Ecto neural progenitor cell (in vitro differentiated cells): ENCODE measurements around the gene SLC27A5.
A peak's percentile ranks its signal among the peaks of the same experiment; 100 is the strongest.
"Not testable (repeated sequence)": the region's sequence is repeated elsewhere in the genome, so short reads cannot be mapped to it uniquely, and the experiment has no call there.

Source experiments
- DNase-seq: peaks from one replicate; pipeline ENCODE4 v3.0.0-alpha.2; 2018; ENCODE audit warnings: low spot score

SLC27A5 gene

GRCh38 chr19:58497634-58498170 lies 14.1 kb downstream of the SLC27A5 start:
- peak; percentile 39 for DNase-seq

- DNase-seq, result no peak
Measured at GRCh38 chr19:58492265-58492664, 19.5 kb downstream of the SLC27A5 start.

DNA sequence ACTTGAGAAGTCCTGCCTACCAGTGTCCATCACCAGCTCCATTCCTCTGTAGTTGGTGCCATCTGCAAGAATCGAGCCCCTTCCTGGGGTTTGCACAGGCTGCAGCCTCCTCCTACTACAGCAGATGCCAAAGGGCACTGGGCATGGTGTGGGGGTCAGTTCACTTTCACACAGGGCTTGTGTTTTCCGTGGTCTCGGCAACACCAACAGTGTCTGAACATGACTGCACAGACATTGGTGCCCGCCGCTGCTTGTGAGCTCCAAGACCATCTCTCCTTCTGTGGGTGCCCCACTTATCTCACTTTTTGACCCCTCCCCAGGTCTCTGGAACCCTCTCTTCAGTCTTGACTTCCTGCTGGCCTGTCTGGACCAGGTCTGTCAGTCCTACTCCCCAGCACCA lies 20.4 kb downstream of the SLC27A5 start:
- DNase-seq, result no peak

- DNase-seq, result not testable (repeated sequence)
Measured at GRCh38 chr19:58484349-58484748, 27.4 kb downstream of the SLC27A5 start.

- DNase-seq, result no peak
Measured at GRCh38 chr19:58483776-58484175, 28.0 kb downstream of the SLC27A5 start.

GRCh38 chr19:58482372-58482771 lies 29.4 kb downstream of the SLC27A5 start:
- no peak for DNase-seq

DNA sequence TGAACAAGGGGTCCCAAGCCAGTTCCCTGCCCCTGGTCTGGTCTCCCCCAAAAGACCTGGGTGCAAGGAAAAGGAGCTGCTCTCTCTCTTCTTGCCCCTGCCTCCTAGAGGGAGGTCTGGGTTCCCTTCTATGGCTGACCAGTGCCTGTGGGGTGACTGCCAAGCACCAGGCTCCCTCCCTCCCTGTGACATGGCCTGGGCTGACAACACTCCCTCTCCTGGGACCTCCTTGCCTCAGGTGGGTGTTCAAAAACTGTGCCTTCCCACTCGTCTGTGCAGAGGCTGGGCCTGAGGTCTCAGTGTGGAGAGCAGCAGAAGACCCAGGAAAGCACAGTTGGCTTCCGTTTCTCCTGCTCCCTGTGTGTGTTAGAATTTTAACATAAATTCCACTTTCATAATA lies 31.0 kb downstream of the SLC27A5 start:
- no peak for DNase-seq

DNA sequence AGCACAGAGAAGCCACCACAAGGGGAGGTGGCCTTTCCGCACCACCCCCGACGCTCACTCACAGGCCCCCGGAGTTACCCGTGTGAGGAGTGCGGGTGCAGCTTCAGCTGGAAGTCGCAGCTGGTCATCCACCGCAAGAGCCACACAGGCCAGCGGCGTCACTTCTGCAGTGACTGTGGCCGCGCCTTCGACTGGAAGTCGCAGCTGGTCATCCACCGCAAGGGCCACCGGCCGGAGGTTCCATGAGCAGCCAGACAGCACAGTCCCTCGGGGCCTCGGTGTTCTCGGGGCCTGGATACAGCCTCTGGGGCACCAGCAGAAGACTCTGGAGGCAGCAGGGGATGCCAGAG lies 31.3 kb downstream of the SLC27A5 start:
- no peak for DNase-seq

GRCh38 chr19:58479736-58480480 lies 31.9 kb downstream of the SLC27A5 start:
- DNase-seq, result no peak

- no peak for DNase-seq
Measured at GRCh38 chr19:58479303-58479702, 32.5 kb downstream of the SLC27A5 start.

DNA sequence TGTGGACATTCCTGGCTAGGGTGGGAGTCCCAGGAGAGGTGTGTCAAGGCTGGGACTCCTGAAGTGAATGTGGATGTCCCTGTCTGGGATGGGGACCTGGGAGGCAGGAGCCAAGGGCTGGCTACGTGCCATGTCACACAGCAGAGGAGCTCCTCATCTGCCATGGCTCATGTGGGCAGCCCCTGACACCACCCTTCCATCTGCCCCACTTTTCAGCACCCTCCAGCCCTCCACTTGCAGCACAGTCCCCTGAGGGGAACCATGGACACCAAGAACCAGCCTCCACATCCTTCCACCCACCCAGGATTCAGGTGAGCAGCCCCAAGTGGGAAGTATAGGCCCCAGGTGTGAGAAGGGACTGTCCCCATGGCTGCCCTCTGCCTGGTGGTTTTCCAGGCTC lies 33.9 kb downstream of the SLC27A5 start:
- DNase-seq, result no peak

- DNase-seq, result no peak
Measured at GRCh38 chr19:58477130-58477529, 34.7 kb downstream of the SLC27A5 start.

- no peak for DNase-seq
Measured at GRCh38 chr19:58476498-58477015, 35.2 kb downstream of the SLC27A5 start.

- DNase-seq, result peak; percentile 97
Measured at GRCh38 chr19:58475714-58476497, 35.9 kb downstream of the SLC27A5 start, which contains the start of gene ZNF446. Gene ZNF446 (plus strand): TSS chr19:58476352. CDS start chr19:58477219, 867 bp downstream.

DNA sequence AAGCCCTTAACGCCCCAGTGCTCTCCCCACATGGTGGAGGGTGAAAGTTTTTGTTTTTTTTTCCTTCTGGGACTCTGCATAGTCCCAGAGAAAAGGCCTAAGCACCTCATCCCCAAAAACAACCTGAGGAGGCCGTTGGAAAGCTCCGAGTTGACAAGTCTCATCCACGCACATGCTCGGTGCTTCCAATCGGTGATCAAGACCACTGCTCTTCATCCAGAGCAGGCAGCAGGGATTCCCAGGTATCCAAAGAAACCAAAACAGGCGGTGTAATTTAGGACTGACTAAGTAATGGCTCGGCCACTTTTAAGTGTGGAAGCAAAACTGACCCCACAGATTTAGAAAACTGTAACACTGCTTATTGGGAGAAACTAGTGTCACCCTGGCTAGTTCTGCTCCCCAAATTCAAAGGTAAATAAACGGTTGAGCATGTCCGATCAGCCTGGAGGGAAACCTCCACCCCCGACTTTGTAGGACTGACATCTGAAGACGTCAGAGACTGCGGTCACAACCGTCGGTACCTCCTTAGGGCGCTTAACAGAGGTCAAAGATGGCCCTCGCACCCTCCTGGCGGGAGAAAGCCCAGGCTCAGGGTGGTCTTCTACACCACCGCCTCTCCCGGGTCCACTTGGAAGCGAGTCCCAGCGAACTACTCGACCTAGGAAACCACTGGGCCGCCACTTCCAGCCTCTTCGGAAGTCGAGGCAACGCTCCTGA lies 36.6 kb downstream of the SLC27A5 start:
- DNase-seq, result no peak

GRCh38 chr19:58474291-58474996 lies 37.3 kb downstream of the SLC27A5 start:
- no peak for DNase-seq

DNA sequence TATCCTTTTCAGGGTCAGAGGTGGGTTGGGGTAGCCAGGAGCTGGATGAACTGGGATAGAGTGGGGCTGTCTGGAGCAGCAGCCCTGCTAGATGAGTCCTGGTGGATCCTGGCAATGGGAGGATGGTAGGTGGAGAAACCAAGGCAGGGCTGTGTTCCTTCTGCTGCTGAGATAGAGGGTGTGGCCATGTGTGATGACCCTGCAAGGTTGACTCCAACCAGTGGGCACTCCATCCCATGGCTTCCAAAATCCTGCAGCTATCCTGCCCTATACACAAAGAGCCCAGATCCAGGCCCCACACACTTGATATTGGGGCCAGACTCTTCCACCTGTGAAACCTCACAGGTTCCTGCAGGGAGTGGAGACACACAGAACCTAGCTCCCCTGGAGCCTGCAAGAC lies 38.0 kb downstream of the SLC27A5 start:
- no peak for DNase-seq

DNA sequence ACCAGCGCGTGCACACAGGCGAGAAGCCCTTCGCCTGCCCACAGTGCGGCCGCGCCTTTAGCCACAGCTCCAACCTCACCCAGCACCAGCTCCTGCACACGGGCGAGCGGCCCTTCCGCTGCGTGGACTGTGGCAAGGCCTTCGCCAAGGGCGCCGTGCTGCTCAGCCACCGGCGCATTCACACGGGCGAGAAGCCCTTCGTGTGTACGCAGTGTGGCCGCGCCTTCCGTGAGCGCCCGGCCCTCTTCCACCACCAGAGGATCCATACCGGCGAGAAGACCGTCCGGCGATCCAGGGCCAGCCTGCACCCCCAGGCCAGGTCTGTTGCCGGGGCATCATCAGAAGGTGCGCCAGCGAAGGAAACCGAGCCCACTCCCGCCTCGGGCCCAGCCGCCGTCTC lies 40.1 kb downstream of the SLC27A5 start:
- DNase-seq, result no peak

DNA sequence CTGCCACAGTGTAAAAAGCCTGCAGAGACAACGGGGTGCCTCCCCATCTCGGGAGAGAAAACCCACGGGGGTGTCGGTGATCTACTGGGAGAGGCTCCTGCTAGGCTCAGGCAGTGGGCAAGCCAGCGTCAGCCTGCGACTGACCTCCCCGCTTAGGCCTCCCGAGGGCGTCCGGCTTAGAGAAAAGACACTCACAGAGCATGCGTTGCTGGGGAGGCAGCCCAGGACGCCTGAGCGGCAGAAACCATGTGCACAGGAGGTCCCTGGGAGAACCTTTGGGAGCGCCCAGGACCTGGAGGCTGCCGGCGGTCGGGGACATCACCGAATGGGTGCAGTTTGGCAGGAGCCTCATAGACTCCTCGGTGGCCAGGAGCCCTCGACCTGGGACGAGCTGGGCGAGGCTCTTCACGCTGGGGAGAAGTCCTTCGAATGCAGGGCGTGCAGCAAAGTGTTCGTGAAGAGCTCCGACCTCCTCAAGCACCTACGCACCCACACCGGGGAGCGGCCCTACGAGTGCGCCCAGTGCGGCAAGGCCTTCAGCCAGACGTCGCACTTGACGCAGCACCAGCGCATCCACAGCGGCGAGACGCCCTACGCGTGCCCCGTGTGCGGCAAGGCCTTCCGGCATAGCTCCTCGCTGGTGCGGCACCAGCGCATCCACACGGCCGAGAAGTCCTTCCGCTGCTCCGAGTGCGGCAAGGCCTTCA lies 40.8 kb downstream of the SLC27A5 start:
- DNase-seq, result not testable (repeated sequence)

DNA sequence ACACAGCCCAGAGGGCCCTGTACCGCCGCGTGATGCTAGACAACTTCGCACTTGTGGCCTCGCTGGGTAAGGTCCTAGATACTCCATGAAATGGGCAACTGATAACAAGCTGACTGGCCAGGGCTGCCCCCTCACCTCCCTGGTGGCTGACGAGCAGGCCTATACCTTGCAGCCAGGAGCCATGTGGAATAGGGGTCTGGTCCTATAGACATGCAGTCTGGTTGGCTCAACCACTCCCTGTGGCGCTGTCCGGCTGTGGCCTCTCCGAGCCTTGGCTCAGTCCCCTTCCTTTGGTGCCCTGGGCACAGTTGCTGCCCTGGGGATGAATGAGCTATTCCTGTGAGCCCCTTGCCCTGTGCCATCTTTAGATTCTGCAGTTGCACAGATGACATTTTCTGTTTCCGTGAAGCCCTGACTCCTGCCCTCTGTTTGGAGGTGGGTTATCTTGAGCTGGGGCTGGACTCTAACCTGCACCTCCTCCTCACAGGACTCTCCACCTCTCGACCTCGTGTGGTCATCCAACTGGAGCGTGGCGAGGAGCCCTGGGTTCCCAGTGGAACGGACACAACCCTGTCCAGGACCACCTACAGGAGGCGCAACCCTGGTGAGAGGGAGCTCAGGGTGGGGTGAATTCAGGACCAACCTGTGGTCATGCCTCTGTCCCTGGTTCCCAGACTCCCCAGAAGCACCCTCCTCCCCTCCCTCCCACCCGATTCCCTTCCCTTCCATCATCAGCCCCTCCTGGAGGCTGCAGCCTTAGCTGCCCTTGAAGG lies 42.4 kb downstream of the SLC27A5 start:
- no peak for DNase-seq
